ENCODE data around the gene FADD.

The FADD gene

GRCh38 chr11:70233962-70234361 is 30.9 kb downstream of the FADD start:
- no peak for DNase-seq (ENCODE audit: low read depth)

- no peak for DNase-seq (ENCODE audit: low read depth)
Measured at GRCh38 chr11:70240337-70240736, 37.2 kb downstream of the FADD start.

- DNase-seq (ENCODE audit: low read depth): no peak
Measured at GRCh38 chr11:70241709-70242108, 38.6 kb downstream of the FADD start.

- DNase-seq (ENCODE audit: low read depth): no peak
Measured at GRCh38 chr11:70242885-70243284, 39.8 kb downstream of the FADD start.

- no peak for DNase-seq (ENCODE audit: low read depth)
Measured at GRCh38 chr11:70243912-70244652, 41.0 kb downstream of the FADD start.

GRCh38 chr11:70244698-70245097 is 41.6 kb downstream of the FADD start:
- DNase-seq (ENCODE audit: low read depth): no peak

- DNase-seq (ENCODE audit: low read depth): no peak
Measured at GRCh38 chr11:70246196-70246595, 43.1 kb downstream of the FADD start.

GRCh38 chr11:70247042-70247709 is 44.1 kb downstream of the FADD start:
- no peak for DNase-seq (ENCODE audit: low read depth)

GRCh38 chr11:70247710-70248072 is 44.6 kb downstream of the FADD start:
- DNase-seq (ENCODE audit: low read depth): no peak

- DNase-seq (ENCODE audit: low read depth): no peak
Measured at GRCh38 chr11:70250876-70251658, 48.0 kb downstream of the FADD start.

GRCh38 chr11:70251659-70252321 is 48.7 kb downstream of the FADD start:
- no peak for DNase-seq (ENCODE audit: low read depth)

- DNase-seq (ENCODE audit: low read depth): no peak
Measured at GRCh38 chr11:70252844-70253243, 49.7 kb downstream of the FADD start.

- DNase-seq (ENCODE audit: low read depth): no peak
Measured at GRCh38 chr11:70255477-70256116, 52.5 kb downstream of the FADD start.
